ENCODE data around the gene GDPD5. TPM values are rescaled to one million over a fixed set of nuclear protein-coding genes. Genes with fewer than 3 reads are reported as not detected.
A peak's percentile ranks its signal among the peaks of the same experiment; 100 is the strongest.

Gene GDPD5
- total and polyA plus RNA-seq, 9 of the 15 experiments (the other 6 are each of a cell fraction or from before 2014, with no cell fraction given), result 0.32 to 27.3 (median 8.0) TPM

DNA sequence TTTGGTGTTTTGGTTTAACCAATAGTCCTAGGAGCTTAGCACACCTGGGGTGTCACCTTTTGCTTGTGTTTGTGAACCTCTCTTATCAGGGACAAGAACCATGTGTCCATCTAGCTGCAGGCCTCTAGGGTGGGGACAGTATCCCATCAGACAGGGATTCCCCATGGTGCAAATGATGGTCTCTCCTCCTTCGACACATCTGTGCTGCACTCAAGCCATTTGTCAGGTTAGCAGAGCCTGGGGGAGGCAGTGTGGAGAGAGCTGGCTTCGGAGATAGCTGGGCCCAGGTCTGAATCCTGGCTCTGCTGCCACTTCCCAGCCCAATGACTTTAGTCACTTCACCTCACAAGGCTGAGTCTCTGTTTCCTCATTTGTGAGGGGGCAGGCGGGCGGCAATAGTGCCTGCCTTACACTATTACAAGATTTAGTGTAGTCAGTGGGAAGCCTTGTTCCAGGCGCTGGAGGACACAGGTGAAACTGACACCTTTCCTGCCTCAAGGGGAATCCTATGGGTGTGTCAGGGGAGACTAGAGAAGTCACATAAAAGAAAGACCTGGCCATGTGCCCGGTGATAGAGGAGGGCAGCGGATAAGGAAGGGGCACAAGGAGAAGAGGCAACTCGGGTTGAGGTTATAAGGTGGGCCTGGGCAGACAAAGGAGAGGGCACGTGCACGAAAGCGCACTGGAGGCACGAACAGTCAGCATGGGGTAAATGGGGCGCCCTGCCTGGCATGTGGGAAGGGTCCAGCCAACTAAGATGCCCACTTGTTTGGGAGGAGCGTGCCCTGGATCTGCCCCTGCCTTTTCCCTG is 105.3 kb downstream of the GDPD5 start (continued):
- TF ChIP-seq GABPA (tag; conservative IDR thresholded peaks at IDR 0.05; ENCODE audit: low read depth) (no peak), ZNF696 (CRISPR knock-in tag; conservative IDR thresholded peaks at IDR 0.05) (no peak), NR4A1 (CRISPR knock-in tag; IDR thresholded peaks at IDR 0.05) (no peak), NR4A1 (tag; IDR thresholded peaks at IDR 0.05) (0 out of 2 replicates have a peak, but pooled peaks have one; percentile 23), ZNF740 (CRISPR knock-in tag; IDR thresholded peaks at IDR 0.05) (0 out of 2 replicates have a peak, but pooled peaks have one; percentile 21), ZNF740 (tag; IDR thresholded peaks at IDR 0.05) (no peak), ZNF778 (CRISPR knock-in tag; IDR thresholded peaks at IDR 0.05) (no peak), NCOR1 (IDR thresholded peaks at IDR 0.05) (peak; percentile 62), PKNOX1 (IDR thresholded peaks at IDR 0.05) (peak; percentile 34; the same call in 1 of the 2 replicates), NR0B1 (IDR thresholded peaks at IDR 0.05; ENCODE audit: partially characterized antibody) (no peak), NFIC (IDR thresholded peaks at IDR 0.05) (peak; percentile 26; the same call in 1 of the 2 replicates)
- TF ChIP-seq, protein P1, sequence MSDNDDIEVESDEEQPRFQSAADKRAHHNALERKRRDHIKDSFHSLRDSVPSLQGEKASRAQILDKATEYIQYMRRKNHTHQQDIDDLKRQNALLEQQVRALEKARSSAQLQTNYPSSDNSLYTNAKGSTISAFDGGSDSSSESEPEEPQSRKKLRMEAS (CRISPR knock-in tag; IDR thresholded peaks at IDR 0.05), result peak; percentile 20; the same call in 1 of the 2 replicates
- TF ChIP-seq, protein P2, sequence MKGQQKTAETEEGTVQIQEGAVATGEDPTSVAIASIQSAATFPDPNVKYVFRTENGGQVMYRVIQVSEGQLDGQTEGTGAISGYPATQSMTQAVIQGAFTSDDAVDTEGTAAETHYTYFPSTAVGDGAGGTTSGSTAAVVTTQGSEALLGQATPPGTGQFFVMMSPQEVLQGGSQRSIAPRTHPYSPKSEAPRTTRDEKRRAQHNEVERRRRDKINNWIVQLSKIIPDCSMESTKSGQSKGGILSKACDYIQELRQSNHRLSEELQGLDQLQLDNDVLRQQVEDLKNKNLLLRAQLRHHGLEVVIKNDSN (CRISPR knock-in tag; IDR thresholded peaks at IDR 0.05), result peak; percentile 41; the same call in 1 of the 2 replicates
- TF ChIP-seq, protein P3, sequence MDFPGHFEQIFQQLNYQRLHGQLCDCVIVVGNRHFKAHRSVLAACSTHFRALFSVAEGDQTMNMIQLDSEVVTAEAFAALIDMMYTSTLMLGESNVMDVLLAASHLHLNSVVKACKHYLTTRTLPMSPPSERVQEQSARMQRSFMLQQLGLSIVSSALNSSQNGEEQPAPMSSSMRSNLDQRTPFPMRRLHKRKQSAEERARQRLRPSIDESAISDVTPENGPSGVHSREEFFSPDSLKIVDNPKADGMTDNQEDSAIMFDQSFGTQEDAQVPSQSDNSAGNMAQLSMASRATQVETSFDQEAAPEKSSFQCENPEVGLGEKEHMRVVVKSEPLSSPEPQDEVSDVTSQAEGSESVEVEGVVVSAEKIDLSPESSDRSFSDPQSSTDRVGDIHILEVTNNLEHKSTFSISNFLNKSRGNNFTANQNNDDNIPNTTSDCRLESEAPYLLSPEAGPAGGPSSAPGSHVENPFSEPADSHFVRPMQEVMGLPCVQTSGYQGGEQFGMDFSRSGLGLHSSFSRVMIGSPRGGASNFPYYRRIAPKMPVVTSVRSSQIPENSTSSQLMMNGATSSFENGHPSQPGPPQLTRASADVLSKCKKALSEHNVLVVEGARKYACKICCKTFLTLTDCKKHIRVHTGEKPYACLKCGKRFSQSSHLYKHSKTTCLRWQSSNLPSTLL (IDR thresholded peaks at IDR 0.05), result no peak
- TF ChIP-seq, protein P4, sequence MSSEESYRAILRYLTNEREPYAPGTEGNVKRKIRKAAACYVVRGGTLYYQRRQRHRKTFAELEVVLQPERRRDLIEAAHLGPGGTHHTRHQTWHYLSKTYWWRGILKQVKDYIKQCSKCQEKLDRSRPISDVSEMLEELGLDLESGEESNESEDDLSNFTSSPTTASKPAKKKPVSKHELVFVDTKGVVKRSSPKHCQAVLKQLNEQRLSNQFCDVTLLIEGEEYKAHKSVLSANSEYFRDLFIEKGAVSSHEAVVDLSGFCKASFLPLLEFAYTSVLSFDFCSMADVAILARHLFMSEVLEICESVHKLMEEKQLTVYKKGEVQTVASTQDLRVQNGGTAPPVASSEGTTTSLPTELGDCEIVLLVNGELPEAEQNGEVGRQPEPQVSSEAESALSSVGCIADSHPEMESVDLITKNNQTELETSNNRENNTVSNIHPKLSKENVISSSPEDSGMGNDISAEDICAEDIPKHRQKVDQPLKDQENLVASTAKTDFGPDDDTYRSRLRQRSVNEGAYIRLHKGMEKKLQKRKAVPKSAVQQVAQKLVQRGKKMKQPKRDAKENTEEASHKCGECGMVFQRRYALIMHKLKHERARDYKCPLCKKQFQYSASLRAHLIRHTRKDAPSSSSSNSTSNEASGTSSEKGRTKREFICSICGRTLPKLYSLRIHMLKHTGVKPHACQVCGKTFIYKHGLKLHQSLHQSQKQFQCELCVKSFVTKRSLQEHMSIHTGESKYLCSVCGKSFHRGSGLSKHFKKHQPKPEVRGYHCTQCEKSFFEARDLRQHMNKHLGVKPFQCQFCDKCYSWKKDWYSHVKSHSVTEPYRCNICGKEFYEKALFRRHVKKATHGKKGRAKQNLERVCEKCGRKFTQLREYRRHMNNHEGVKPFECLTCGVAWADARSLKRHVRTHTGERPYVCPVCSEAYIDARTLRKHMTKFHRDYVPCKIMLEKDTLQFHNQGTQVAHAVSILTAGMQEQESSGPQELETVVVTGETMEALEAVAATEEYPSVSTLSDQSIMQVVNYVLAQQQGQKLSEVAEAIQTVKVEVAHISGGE (CRISPR knock-in tag; IDR thresholded peaks at IDR 0.05), result 0 out of 6 replicates have a peak, but pooled peaks of 1 of the 3 experiments have one; percentile 6
